ENCODE data around the gene GOPC. TPM values are rescaled to one million over a fixed set of nuclear protein-coding genes. Genes with fewer than 3 reads are reported as not detected.

The GOPC gene
- total and polyA plus RNA-seq, 2 experiments from 2014 or later, result 15.5 to 26.4 TPM

DNA sequence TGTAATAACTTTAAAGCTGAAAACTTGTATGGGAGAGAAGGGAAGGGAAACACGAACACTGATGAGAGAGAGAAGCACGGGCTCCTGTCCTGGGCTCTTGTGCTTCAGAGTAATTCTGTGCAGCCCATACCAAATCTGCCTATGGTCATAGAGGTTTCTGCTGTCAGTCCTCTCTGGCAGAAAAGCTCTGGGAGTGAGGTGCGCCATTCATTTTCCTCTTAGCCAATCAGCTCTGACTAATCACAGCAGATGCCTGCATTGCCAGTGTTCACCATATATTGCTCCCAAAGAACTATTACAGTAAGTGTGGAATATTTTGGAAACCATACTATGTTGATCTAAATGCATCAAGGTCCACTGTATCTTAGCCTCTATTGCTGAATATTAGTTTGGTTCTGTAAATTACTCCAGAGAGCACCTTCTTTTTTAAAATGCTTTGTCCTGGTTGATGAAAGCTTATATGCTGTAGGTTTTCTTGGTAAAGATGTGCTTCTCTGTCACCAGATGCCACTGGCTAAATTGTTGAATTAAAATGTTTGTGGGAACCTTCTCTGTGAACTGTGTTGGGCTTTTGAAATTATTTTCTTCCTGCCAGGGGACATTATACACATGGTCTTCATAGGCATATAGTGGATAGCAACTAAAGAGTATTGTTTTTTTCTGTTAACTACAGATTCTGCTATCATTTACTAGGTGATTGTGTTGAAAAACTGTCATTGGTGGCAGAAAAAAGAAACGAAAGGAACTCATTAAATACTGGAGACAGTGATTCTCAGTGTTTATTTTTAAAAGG, 81.5 kb downstream of the GOPC start:
- Mint-ChIP-seq H3K4me3 (no peak overlapping the region), H3K9me3 (no peaks in the 10 kb centered on the region), H3K27ac (no peak overlapping the region), H3K27me3 (ENCODE audit: insufficient read depth, low read depth, poor library complexity) (no peaks in the 10 kb centered on the region), H3K36me3 (ENCODE audit: low read depth) (peaks cover 2% of the 10 kb centered on the region; the same call in 1 of the 3 replicates), H3K4me1 (peaks cover 3% of the 10 kb centered on the region; the same call in 2 of the 3 replicates)
- no peaks in the 10 kb centered on the region for H3F3A ChIP-seq (replicated peaks; ENCODE audit: low read depth)
- H3K9me2 ChIP-seq (ENCODE audit: insufficient read depth), result 0 out of 2 replicates have a peak, but pooled peaks cover 7% of the 10 kb centered on the region
- TF ChIP-seq, protein P1, sequence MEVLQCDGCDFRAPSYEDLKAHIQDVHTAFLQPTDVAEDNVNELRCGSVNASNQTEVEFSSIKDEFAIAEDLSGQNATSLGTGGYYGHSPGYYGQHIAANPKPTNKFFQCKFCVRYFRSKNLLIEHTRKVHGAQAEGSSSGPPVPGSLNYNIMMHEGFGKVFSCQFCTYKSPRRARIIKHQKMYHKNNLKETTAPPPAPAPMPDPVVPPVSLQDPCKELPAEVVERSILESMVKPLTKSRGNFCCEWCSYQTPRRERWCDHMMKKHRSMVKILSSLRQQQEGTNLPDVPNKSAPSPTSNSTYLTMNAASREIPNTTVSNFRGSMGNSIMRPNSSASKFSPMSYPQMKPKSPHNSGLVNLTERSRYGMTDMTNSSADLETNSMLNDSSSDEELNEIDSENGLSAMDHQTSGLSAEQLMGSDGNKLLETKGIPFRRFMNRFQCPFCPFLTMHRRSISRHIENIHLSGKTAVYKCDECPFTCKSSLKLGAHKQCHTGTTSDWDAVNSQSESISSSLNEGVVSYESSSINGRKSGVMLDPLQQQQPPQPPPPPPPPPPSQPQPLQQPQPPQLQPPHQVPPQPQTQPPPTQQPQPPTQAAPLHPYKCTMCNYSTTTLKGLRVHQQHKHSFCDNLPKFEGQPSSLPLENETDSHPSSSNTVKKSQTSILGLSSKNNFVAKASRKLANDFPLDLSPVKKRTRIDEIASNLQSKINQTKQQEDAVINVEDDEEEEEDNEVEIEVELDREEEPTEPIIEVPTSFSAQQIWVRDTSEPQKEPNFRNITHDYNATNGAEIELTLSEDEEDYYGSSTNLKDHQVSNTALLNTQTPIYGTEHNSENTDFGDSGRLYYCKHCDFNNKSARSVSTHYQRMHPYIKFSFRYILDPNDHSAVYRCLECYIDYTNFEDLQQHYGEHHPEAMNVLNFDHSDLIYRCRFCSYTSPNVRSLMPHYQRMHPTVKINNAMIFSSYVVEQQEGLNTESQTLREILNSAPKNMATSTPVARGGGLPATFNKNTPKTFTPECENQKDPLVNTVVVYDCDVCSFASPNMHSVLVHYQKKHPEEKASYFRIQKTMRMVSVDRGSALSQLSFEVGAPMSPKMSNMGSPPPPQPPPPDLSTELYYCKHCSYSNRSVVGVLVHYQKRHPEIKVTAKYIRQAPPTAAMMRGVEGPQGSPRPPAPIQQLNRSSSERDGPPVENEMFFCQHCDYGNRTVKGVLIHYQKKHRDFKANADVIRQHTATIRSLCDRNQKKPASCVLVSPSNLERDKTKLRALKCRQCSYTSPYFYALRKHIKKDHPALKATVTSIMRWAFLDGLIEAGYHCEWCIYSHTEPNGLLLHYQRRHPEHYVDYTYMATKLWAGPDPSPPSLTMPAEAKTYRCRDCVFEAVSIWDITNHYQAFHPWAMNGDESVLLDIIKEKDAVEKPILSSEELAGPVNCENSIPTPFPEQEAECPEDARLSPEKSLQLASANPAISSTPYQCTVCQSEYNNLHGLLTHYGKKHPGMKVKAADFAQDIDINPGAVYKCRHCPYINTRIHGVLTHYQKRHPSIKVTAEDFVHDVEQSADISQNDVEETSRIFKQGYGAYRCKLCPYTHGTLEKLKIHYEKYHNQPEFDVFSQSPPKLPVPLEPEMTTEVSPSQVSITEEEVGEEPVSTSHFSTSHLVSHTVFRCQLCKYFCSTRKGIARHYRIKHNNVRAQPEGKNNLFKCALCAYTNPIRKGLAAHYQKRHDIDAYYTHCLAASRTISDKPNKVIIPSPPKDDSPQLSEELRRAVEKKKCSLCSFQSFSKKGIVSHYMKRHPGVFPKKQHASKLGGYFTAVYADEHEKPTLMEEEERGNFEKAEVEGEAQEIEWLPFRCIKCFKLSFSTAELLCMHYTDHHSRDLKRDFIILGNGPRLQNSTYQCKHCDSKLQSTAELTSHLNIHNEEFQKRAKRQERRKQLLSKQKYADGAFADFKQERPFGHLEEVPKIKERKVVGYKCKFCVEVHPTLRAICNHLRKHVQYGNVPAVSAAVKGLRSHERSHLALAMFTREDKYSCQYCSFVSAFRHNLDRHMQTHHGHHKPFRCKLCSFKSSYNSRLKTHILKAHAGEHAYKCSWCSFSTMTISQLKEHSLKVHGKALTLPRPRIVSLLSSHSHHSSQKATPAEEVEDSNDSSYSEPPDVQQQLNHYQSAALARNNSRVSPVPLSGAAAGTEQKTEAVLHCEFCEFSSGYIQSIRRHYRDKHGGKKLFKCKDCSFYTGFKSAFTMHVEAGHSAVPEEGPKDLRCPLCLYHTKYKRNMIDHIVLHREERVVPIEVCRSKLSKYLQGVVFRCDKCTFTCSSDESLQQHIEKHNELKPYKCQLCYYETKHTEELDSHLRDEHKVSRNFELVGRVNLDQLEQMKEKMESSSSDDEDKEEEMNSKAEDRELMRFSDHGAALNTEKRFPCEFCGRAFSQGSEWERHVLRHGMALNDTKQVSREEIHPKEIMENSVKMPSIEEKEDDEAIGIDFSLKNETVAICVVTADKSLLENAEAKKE (CRISPR knock-in tag; IDR thresholded peaks at IDR 0.05), result no peak
- TF ChIP-seq REST (IDR thresholded peaks at IDR 0.05; ENCODE audit: unreplicated experiment) (no peak), JUNB (IDR thresholded peaks at IDR 0.05; ENCODE audit: unreplicated experiment) (no peak), ZNF331 (CRISPR knock-in tag; IDR thresholded peaks at IDR 0.05; ENCODE audit: low read depth) (no peak), NANOG (IDR thresholded peaks at IDR 0.05; ENCODE audit: borderline replicate concordance) (no peak), ETS1 (IDR thresholded peaks at IDR 0.05) (no peak), POLR2AphosphoS5 (IDR thresholded peaks at IDR 0.05; ENCODE audit: low read depth) (no peak), CREB1 (CRISPR knock-in tag; IDR thresholded peaks at IDR 0.05; ENCODE audit: low read depth) (no peak), ZNF114 (CRISPR knock-in tag; IDR thresholded peaks at IDR 0.05) (no peak), EZH2 (IDR thresholded peaks at IDR 0.05; ENCODE audit: low read depth, unreplicated experiment) (no peak), EZH2phosphoT487 (IDR thresholded peaks at IDR 0.05; ENCODE audit: unreplicated experiment) (no peak), STAT1 (IDR thresholded peaks at IDR 0.05; ENCODE audit: unreplicated experiment) (no peak)
- TF ChIP-seq, protein P2, sequence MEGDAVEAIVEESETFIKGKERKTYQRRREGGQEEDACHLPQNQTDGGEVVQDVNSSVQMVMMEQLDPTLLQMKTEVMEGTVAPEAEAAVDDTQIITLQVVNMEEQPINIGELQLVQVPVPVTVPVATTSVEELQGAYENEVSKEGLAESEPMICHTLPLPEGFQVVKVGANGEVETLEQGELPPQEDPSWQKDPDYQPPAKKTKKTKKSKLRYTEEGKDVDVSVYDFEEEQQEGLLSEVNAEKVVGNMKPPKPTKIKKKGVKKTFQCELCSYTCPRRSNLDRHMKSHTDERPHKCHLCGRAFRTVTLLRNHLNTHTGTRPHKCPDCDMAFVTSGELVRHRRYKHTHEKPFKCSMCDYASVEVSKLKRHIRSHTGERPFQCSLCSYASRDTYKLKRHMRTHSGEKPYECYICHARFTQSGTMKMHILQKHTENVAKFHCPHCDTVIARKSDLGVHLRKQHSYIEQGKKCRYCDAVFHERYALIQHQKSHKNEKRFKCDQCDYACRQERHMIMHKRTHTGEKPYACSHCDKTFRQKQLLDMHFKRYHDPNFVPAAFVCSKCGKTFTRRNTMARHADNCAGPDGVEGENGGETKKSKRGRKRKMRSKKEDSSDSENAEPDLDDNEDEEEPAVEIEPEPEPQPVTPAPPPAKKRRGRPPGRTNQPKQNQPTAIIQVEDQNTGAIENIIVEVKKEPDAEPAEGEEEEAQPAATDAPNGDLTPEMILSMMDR (conservative IDR thresholded peaks at IDR 0.05; ENCODE audit: low read depth in 2 of 2), result no peak
- H3K27me3 ChIP-seq (ENCODE audit: insufficient read depth), result no peaks in the 10 kb centered on the region
- no peak for DNase-seq (ENCODE audit: low spot score)
- H3K27ac ChIP-seq (ENCODE audit: low read depth), result no peak overlapping the region
- H3K4me1 ChIP-seq (ENCODE audit: insufficient read depth), result peaks cover 7% of the 10 kb centered on the region; the same call in 1 of the 2 replicates
- H3K36me3 ChIP-seq (ENCODE audit: insufficient read depth), result no peaks in the 10 kb centered on the region
- H2AFZ ChIP-seq, result no peak overlapping the region
- no peak for ATAC-seq
- H3K4me3 ChIP-seq, result no peak overlapping the region
- H3K79me2 ChIP-seq (replicated peaks; ENCODE audit: insufficient read depth), result no peaks in the 10 kb centered on the region
- H4K20me1 ChIP-seq (replicated peaks; ENCODE audit: insufficient read depth), result no peaks in the 10 kb centered on the region
- no peak overlapping the region for H3K4me2 ChIP-seq
